Glomerular visceral epithelial cell (primary cell): ENCODE results near the gene FAM13A.

Source experiments
- DNase-seq: peaks from one replicate; pipeline ENCODE4 v3.0.0-alpha.2; 2016; ENCODE audit errors: extremely low spot score

The FAM13A gene

DNA sequence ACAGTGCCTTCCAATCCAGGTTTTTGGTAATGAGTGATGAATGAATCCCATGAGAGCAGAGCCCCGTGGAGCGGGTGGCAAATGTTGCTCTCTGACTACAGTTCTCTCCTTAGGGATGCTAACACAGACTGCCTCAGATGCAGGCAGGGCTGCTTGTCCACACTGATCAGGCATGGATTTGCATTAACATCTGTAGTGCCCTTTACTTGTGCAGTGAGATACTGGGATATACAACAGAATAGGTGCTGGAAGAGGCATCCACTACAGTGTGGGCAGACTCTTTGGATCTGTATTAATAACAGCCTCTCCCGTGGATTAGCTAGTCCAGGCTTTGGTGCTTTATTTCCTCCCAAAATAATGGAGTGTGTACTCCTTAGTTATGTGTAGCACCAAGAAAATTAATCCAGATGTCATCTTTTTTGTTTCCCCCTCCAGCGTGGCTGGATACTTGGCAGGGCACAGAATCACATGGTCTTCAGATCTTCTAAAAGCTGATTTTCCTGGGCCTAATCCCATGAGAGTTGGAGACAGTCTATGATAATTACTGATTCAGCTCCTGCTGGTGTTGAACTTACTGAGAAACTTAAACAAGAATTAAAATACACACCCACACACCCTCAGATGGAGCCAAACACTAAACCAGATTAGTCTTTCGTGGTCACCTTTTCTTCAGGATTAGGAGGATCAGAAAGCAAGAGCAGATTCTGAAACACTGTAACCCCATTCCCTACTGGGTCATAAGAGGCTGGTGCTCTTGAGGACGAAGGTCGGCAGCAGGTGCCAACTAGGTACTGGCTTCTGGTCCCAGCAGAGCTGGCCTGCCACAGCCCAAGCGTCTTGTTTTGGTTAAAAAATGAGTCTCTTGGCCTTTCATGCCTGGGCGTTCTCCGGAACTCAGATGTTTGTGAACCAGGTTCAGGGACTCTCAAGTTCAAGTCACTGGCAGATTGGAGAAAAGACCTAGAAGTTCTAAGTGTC, 336.2 kb downstream of the FAM13A start:
- no peak for DNase-seq

- DNase-seq, result no peak
These were observed 337.6 kb downstream of the FAM13A start for GRCh38 chr4:88719381-88719780.

DNA sequence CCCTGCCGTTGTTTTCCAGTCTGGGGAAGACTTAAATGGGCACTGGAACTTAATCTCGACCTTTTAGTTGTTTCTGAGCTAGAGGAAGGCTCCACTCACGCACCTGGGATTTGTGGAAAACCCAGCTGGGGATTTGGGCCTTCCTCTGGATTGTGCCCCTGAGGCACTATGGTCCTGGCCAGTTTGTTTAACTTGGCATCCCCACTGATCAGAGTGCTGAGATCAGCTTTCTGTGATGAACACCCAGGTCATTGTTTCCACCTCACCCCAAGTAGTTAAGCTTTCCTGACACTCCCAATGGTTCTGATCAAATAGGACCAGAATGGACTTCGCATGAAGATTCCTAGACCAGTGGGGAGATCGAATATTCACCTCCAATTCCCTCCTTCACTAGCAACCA, 338.9 kb downstream of the FAM13A start:
- no peak for DNase-seq

DNA sequence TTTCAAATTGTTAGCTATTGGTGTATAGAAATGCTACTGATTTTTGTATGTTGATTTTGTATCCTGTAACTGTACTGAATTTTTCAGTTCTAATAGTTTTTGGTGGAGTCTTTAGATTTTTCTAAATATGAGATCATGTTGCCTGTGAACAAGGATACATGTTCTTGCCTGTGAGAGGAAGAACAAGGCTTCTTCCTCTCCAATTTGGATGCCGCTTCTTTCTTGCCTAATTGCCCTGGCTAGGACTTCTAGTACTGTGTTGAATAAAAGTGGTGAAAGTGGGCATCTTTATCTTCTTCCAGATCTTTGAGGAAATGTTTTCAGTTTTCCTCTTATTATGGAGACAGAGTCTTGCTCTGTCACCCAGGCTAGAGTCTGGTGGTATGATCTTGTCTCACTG, 343.2 kb downstream of the FAM13A start:
- DNase-seq, result no peak

GRCh38 chr4:88709989-88710388, 347.0 kb downstream of the FAM13A start:
- no peak for DNase-seq

GRCh38 chr4:88706574-88706973, 350.4 kb downstream of the FAM13A start:
- peak; percentile 62 for DNase-seq

DNA sequence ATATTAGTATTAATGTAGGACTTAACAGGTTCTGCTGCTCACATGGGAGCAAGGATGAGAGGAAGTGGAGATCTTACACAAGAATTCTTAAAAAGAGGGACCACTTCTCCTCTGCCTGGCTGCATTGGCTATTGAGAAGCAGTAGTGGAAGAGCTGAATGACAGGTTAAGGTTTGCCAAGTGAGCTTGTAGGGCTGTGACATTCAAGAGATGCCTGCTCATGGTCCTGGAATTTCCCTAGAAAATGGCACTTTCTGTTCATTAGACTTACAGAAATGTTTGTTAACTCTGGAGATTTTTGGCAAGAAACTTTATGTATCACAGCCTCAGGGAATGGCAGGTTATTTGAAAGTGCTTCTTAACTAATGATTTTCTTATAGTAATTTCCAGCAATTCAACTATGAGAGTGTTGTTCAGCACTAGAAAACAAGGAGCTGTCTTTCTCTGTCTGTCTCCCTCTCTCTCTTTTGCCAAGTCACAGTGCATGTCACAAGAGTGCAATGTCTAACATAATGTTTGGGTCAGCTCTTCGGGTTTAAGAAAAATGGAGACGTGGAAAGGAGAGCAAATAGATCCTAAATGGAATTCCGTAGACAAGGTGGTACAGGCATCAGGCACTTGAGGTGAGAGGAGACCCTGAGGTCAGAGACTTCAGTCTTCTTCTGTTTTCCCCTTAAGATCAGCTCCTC, 351.0 kb downstream of the FAM13A start:
- DNase-seq, result peak; percentile 10

- DNase-seq, result no peak
These were observed 351.8 kb downstream of the FAM13A start for GRCh38 chr4:88705223-88705622.

DNA sequence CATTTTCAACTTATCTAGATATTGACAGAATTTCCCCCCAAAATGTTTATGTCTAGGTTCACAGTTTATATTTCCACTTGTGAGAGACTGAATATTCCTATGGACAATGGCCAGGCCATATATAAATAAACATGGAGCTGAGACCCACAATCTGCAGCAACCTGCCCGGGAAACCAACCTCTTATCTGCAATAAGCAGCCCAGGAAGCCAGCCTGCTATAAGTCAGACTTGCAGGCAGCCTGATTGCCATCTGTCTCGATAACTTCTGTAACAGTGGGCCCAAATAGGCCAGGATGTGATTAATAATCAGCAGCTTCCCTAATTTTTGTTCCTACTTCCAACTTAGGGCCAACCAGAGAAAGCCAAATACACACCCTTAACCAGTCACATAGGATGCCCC, 354.2 kb downstream of the FAM13A start:
- no peak for DNase-seq

GRCh38 chr4:88698519-88698918, 358.5 kb downstream of the FAM13A start:
- DNase-seq, result no peak

DNA sequence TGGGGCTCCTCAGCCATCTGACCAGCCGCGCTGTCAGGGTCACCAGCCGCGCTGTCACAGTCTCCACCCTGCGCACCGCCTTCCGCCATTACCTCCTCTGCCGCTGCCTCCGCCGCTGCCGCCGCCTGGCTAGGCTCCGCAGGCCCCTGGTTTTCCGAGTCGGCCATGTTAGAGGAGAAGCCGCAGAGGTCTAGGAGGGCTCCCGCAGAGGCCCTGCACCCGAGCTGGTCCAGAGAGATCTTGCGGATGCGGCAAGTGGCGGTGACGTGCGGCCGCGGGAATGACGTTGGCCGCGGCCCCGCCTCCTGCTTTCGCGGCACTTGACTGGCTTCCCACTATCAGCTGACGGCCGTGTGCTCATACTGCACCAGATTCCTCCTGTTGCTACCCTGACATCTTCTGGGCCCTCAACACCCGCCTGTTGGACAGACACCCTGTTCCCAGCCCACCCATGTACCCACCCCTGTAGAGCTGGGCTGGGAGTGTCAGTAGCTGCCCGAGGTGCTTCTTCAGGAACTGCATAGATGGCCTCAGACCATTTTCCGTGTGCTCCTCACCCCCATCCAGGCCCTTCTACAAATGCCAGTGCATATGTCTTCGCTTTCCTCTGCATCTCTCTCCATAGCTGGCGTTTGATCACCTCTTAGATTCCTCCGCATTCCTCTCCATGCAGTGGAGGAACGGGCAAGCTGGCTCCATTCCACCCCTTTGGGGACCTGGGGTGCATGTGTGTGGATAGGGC, 359.2 kb downstream of the FAM13A start, which contains the start of gene NAP1L5:
Gene NAP1L5, minus strand, starts transcription at position 242 of the 742 bp plus-strand sequence. Its CDS starts 75 bp downstream, at position 167.
- DNase-seq, result peak; percentile 56

DNA sequence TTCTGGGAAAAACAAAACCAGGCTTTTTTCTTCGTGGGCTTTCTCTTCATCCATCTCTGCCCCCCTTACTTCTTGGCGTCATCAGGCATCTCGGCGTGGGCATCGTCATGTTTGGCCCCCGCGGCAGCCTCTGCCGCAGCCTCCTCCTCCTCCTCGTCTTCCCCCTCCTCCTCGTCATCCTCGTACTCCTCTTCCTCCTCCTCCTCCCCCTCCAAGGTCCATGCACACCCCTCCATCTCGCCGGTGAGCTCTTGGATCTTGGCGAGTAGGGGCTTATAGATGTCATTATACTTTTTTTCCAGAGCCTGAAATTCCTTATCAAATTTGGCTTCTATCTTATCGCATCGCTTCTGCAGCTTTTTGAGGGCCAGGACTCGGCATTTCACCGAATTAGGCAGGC, 359.8 kb downstream of the FAM13A start:
- peak; percentile 29 for DNase-seq

GRCh38 chr4:88696630-88697029, 360.4 kb downstream of the FAM13A start:
- no peak for DNase-seq

GRCh38 chr4:88693792-88694191, 363.2 kb downstream of the FAM13A start:
- DNase-seq, result no peak

DNA sequence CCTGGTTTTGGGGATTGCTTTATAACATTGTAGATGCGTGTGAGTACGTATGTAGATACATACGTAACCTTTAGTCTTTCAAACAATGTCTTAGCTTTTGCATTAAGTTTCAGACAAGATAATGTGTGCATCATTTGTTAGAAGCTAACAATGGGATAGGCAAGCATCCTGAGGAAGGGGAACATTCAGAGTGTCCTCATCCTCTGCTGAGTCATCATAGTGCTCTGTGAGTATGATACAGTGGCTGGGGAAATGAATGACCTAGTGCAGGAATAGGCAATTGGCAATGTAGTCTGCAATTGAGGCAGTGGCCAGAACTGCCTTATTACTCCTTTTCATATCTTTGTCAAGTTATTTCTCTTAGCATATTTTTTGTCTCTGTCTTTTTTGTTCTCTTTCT, 366.6 kb downstream of the FAM13A start:
- peak; percentile 8 for DNase-seq

- no peak for DNase-seq
These were observed 375.8 kb downstream of the FAM13A start for GRCh38 chr4:88681209-88681608.
